HEK293 (cell line): ENCODE results near the gene PLEKHA6.

Experiments used
- SETDB1 ChIP-seq: IDR thresholded peaks from one replicate; pipeline ENCODE4 v1.6.1; 2017; ENCODE audit warnings: mild to moderate bottlenecking, low read length, moderate library complexity, mixed read lengths; ENCODE audit not compliant: insufficient read length
- SP2 ChIP-seq: fragments of 450-650 bp; formaldehyde crosslinking; IDR thresholded peaks from 2 replicates; pipeline ENCODE4 v1.5.1; 2016; ENCODE audit warnings: missing biosample characterization, missing genetic modification characterization
- ZBTB17 ChIP-seq: fragments of 450-650 bp; formaldehyde crosslinking; IDR thresholded peaks from 2 replicates; pipeline ENCODE4 v1.5.1; 2016; ENCODE audit warnings: missing biosample characterization, missing genetic modification characterization
- ZNF529 ChIP-seq: fragments of 450-650 bp; formaldehyde crosslinking; IDR thresholded peaks from 2 replicates; pipeline ENCODE4 v1.5.1; 2017; ENCODE audit warnings: missing genetic modification characterization, missing biosample characterization; ENCODE audit not compliant: insufficient replicate concordance
- ZNF785 ChIP-seq: fragments of 450-650 bp; formaldehyde crosslinking; IDR thresholded peaks from 2 replicates; pipeline ENCODE4 v1.5.1; 2016; ENCODE audit warnings: missing biosample characterization, missing genetic modification characterization
- TF ChIP-seq, protein P1 (sequence below): fragments of 450-650 bp; formaldehyde crosslinking; IDR thresholded peaks from 2 replicates; pipeline ENCODE4 v1.5.1; 2016; ENCODE audit warnings: missing biosample characterization, missing genetic modification characterization
- TF ChIP-seq, protein P2 (sequence below): fragments of 450-650 bp; formaldehyde crosslinking; IDR thresholded peaks from 2 replicates; pipeline ENCODE4 v1.5.1; 2016; ENCODE audit warnings: missing biosample characterization, missing genetic modification characterization

DNA sequence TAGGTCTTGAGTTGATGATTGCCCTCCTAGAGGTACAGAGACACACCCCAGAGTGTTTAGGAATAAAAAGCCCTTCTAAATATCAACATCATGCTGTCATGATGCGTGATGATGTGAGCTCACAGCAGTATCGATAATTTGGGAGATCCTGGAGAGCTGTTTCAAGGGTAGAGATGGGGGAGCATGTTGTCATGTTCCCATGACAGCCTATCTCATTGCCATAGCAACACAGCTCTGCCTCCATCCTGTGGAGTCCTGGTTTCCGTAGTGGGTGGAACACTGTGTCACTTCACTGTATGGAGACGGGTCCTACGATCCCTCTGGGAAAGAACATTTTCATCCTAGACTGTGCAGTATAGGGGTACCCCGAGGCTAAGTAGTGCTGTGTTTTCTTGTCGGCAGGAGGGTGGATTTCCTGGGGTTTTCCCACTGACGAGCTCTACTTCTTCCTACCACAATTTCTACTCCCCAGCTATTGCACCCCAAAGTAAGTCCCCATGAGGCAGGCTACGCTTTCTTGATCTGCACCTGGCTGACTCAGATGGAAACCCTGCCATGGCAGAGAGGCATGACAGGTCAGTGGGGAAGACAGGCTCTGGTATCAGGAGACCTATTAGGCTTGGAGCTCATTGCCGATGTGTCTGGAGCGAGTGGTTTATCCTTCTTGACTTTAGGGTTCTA lies 170.6 kb downstream of the PLEKHA6 start:
- TF ChIP-seq, protein P1, sequence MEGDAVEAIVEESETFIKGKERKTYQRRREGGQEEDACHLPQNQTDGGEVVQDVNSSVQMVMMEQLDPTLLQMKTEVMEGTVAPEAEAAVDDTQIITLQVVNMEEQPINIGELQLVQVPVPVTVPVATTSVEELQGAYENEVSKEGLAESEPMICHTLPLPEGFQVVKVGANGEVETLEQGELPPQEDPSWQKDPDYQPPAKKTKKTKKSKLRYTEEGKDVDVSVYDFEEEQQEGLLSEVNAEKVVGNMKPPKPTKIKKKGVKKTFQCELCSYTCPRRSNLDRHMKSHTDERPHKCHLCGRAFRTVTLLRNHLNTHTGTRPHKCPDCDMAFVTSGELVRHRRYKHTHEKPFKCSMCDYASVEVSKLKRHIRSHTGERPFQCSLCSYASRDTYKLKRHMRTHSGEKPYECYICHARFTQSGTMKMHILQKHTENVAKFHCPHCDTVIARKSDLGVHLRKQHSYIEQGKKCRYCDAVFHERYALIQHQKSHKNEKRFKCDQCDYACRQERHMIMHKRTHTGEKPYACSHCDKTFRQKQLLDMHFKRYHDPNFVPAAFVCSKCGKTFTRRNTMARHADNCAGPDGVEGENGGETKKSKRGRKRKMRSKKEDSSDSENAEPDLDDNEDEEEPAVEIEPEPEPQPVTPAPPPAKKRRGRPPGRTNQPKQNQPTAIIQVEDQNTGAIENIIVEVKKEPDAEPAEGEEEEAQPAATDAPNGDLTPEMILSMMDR = no peak
- no peak for TF ChIP-seq SP2
- TF ChIP-seq ZNF529 (tag by site-specific recombination) = no peak
- no peak for TF ChIP-seq SETDB1
- no peak for TF ChIP-seq ZNF785 (tag by site-specific recombination)
- TF ChIP-seq, protein P2, sequence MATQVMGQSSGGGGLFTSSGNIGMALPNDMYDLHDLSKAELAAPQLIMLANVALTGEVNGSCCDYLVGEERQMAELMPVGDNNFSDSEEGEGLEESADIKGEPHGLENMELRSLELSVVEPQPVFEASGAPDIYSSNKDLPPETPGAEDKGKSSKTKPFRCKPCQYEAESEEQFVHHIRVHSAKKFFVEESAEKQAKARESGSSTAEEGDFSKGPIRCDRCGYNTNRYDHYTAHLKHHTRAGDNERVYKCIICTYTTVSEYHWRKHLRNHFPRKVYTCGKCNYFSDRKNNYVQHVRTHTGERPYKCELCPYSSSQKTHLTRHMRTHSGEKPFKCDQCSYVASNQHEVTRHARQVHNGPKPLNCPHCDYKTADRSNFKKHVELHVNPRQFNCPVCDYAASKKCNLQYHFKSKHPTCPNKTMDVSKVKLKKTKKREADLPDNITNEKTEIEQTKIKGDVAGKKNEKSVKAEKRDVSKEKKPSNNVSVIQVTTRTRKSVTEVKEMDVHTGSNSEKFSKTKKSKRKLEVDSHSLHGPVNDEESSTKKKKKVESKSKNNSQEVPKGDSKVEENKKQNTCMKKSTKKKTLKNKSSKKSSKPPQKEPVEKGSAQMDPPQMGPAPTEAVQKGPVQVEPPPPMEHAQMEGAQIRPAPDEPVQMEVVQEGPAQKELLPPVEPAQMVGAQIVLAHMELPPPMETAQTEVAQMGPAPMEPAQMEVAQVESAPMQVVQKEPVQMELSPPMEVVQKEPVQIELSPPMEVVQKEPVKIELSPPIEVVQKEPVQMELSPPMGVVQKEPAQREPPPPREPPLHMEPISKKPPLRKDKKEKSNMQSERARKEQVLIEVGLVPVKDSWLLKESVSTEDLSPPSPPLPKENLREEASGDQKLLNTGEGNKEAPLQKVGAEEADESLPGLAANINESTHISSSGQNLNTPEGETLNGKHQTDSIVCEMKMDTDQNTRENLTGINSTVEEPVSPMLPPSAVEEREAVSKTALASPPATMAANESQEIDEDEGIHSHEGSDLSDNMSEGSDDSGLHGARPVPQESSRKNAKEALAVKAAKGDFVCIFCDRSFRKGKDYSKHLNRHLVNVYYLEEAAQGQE (tag by site-specific recombination) = no peak
- TF ChIP-seq ZBTB17 (tag by site-specific recombination) = no peak
